ENCODE data around the gene OBSL1. TPM values are rescaled to one million over a fixed set of nuclear protein-coding genes. Genes with fewer than 3 reads are reported as not detected.

OBSL1 gene
- polyA plus RNA-seq, 4 donors = 4.5 to 97.4 (median 15.4) TPM

- 12 to 19% (median 12%) methylated on average over 20 to 21 of the region's 21 CpGs for WGBS, 3 donors
- no peak for FAIRE-seq
- Histone ChIP-seq H3K27ac (ENCODE audit: low read depth in 1 of 3, low read length in 2 of 3) (no peak overlapping the region), H3K4me3 (ENCODE audit: low read depth in 1 of 3, low read length in 3 of 3) (no peak overlapping the region), H3K36me3 (ENCODE audit: control insufficient read depth in 3 of 3, insufficient read depth in 2 of 3, low read depth in 1 of 3, low read length in 3 of 3) (no peaks in the 10 kb centered on the region), H3K9me3 (ENCODE audit: control insufficient read depth in 2 of 2, insufficient read depth in 1 of 2, low read depth in 1 of 2, low read length in 1 of 2) (no peaks in the 10 kb centered on the region), H3K27me3 (ENCODE audit: control insufficient read depth in 3 of 3, insufficient read depth in 3 of 3, low read length in 3 of 3) (peaks cover 0 to 65% (median 23%) of the 10 kb centered on the region in 3 donors), H3K4me1 (ENCODE audit: control insufficient read depth in 3 of 3, insufficient read depth in 2 of 3, low read depth in 1 of 3, low read length in 2 of 3) (peaks cover 0 to 20% (median 0%) of the 10 kb centered on the region in 3 donors)
- peak; percentile 79 to 89 for DNase-seq
These were observed 41.0 kb downstream of the OBSL1 start for GRCh38 chr2:219530048-219530963.

- no peak overlapping the region for H3K27ac ChIP-seq (ENCODE audit: low read depth in 1 of 3, low read length in 2 of 3)
- H3K36me3 ChIP-seq (ENCODE audit: control insufficient read depth in 3 of 3, insufficient read depth in 2 of 3, low read depth in 1 of 3, low read length in 3 of 3) = no peaks in the 10 kb centered on the region
- H3K4me1 ChIP-seq (ENCODE audit: control insufficient read depth in 3 of 3, insufficient read depth in 2 of 3, low read depth in 1 of 3, low read length in 2 of 3) = peaks cover 0 to 26% (median 0%) of the 10 kb centered on the region in 3 donors
- no peak overlapping the region for H3K4me3 ChIP-seq (ENCODE audit: low read depth in 1 of 3, low read length in 3 of 3)
- H3K27me3 ChIP-seq (ENCODE audit: control insufficient read depth in 3 of 3, insufficient read depth in 3 of 3, low read length in 3 of 3) = peaks cover 0 to 85% (median 33%) of the 10 kb centered on the region in 3 donors
- 33 to 57% (median 42%) methylated on average over 5 of the region's 5 CpGs for WGBS, 3 donors
- no peak for FAIRE-seq
- H3K9me3 ChIP-seq (ENCODE audit: control insufficient read depth in 2 of 2, insufficient read depth in 1 of 2, low read depth in 1 of 2, low read length in 1 of 2) = no peaks in the 10 kb centered on the region
- DNase-seq = no peak
These were observed 43.9 kb downstream of the OBSL1 start for GRCh38 chr2:219527472-219527871.

- peaks cover 0 to 87% (median 34%) of the 10 kb centered on the region in 3 donors for H3K27me3 ChIP-seq (ENCODE audit: control insufficient read depth in 3 of 3, insufficient read depth in 3 of 3, low read length in 3 of 3)
- FAIRE-seq = no peak
- peaks cover 0 to 26% (median 0%) of the 10 kb centered on the region in 3 donors for H3K4me1 ChIP-seq (ENCODE audit: control insufficient read depth in 3 of 3, insufficient read depth in 2 of 3, low read depth in 1 of 3, low read length in 2 of 3)
- H3K9me3 ChIP-seq (ENCODE audit: control insufficient read depth in 2 of 2, insufficient read depth in 1 of 2, low read depth in 1 of 2, low read length in 1 of 2) = no peaks in the 10 kb centered on the region
- no peak overlapping the region for H3K27ac ChIP-seq (ENCODE audit: low read depth in 1 of 3, low read length in 2 of 3)
- no peak overlapping the region for H3K4me3 ChIP-seq (ENCODE audit: low read depth in 1 of 3, low read length in 3 of 3)
- no peak for DNase-seq
- H3K36me3 ChIP-seq (ENCODE audit: control insufficient read depth in 3 of 3, insufficient read depth in 2 of 3, low read depth in 1 of 3, low read length in 3 of 3) = no peaks in the 10 kb centered on the region
- WGBS, 3 donors = 14 to 49% (median 21%) methylated on average over 6 of the region's 6 CpGs
These were observed 44.3 kb downstream of the OBSL1 start for GRCh38 chr2:219527076-219527394.

- peaks cover 0 to 31% (median 0%) of the 10 kb centered on the region in 3 donors for H3K4me1 ChIP-seq (ENCODE audit: control insufficient read depth in 3 of 3, insufficient read depth in 2 of 3, low read depth in 1 of 3, low read length in 2 of 3)
- H3K27me3 ChIP-seq (ENCODE audit: control insufficient read depth in 3 of 3, insufficient read depth in 3 of 3, low read length in 3 of 3) = peaks cover 0 to 87% (median 39%) of the 10 kb centered on the region in 3 donors
- no peak for DNase-seq
- no peak for FAIRE-seq
- H3K4me3 ChIP-seq (ENCODE audit: low read depth in 1 of 3, low read length in 3 of 3) = no peak overlapping the region
- no peaks in the 10 kb centered on the region for H3K36me3 ChIP-seq (ENCODE audit: control insufficient read depth in 3 of 3, insufficient read depth in 2 of 3, low read depth in 1 of 3, low read length in 3 of 3)
- WGBS, 3 donors = 34 to 48% (median 42%) methylated on average over 10 to 11 of the region's 11 CpGs
- H3K9me3 ChIP-seq (ENCODE audit: control insufficient read depth in 2 of 2, insufficient read depth in 1 of 2, low read depth in 1 of 2, low read length in 1 of 2) = no peaks in the 10 kb centered on the region
- no peak overlapping the region for H3K27ac ChIP-seq (ENCODE audit: low read depth in 1 of 3, low read length in 2 of 3)
These were observed 44.8 kb downstream of the OBSL1 start for GRCh38 chr2:219526320-219527075.

GRCh38 chr2:219525533-219526232 is 45.7 kb downstream of the OBSL1 start:
- WGBS, 3 donors = 32 to 49% (median 34%) methylated on average over 9 of the region's 9 CpGs
- H3K27me3 ChIP-seq (ENCODE audit: control insufficient read depth in 3 of 3, insufficient read depth in 3 of 3, low read length in 3 of 3) = peaks cover 0 to 90% (median 43%) of the 10 kb centered on the region in 3 donors

DNA sequence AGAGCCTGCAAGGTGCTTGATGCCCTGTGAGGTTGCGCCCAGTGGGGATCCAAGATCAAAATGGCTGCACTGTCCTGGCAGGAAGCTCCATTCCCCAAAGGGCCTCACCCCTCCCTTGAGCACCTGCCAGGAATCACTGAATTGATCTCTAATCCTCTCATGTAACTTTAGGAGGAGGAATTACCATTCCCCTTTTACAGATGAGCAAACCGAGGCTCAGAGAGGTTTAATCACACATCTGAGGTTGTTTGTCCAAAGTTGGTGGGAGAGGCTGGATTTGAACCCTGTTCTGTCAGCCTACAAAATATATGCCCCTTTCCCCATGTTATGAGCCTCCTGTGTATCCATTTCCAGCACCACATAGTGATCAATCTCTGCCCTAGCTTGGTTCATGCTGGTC is 46.5 kb downstream of the OBSL1 start:
- FAIRE-seq (no peak), DNase-seq (no peak)
- 81 to 89% (median 84%) methylated on average over 2 of the region's 2 CpGs for WGBS, 3 donors
- Histone ChIP-seq H3K4me1 (ENCODE audit: control insufficient read depth in 3 of 3, insufficient read depth in 2 of 3, low read depth in 1 of 3, low read length in 2 of 3) (peaks cover 0 to 30% (median 0%) of the 10 kb centered on the region in 3 donors), H3K27ac (ENCODE audit: low read depth in 1 of 3, low read length in 2 of 3) (no peak overlapping the region), H3K36me3 (ENCODE audit: control insufficient read depth in 3 of 3, insufficient read depth in 2 of 3, low read depth in 1 of 3, low read length in 3 of 3) (no peaks in the 10 kb centered on the region), H3K4me3 (ENCODE audit: low read depth in 1 of 3, low read length in 3 of 3) (no peak overlapping the region), H3K27me3 (ENCODE audit: control insufficient read depth in 3 of 3, insufficient read depth in 3 of 3, low read length in 3 of 3) (peaks cover 0 to 90% (median 42%) of the 10 kb centered on the region in 3 donors), H3K9me3 (ENCODE audit: control insufficient read depth in 2 of 2, insufficient read depth in 1 of 2, low read depth in 1 of 2, low read length in 1 of 2) (no peaks in the 10 kb centered on the region)

More at GRCh38 chr2:219525533-219526232, 45.7 kb downstream of the OBSL1 start:
- peaks cover 0 to 33% (median 0%) of the 10 kb centered on the region in 3 donors for H3K4me1 ChIP-seq (ENCODE audit: control insufficient read depth in 3 of 3, insufficient read depth in 2 of 3, low read depth in 1 of 3, low read length in 2 of 3)
- H3K27ac ChIP-seq (ENCODE audit: low read depth in 1 of 3, low read length in 2 of 3) = no peak overlapping the region
- peak in 1 of 2 donors; percentile 25 for DNase-seq
- FAIRE-seq = no peak
- H3K4me3 ChIP-seq (ENCODE audit: low read depth in 1 of 3, low read length in 3 of 3) = no peak overlapping the region
- no peaks in the 10 kb centered on the region for H3K36me3 ChIP-seq (ENCODE audit: control insufficient read depth in 3 of 3, insufficient read depth in 2 of 3, low read depth in 1 of 3, low read length in 3 of 3)
- no peaks in the 10 kb centered on the region for H3K9me3 ChIP-seq (ENCODE audit: control insufficient read depth in 2 of 2, insufficient read depth in 1 of 2, low read depth in 1 of 2, low read length in 1 of 2)

DNA sequence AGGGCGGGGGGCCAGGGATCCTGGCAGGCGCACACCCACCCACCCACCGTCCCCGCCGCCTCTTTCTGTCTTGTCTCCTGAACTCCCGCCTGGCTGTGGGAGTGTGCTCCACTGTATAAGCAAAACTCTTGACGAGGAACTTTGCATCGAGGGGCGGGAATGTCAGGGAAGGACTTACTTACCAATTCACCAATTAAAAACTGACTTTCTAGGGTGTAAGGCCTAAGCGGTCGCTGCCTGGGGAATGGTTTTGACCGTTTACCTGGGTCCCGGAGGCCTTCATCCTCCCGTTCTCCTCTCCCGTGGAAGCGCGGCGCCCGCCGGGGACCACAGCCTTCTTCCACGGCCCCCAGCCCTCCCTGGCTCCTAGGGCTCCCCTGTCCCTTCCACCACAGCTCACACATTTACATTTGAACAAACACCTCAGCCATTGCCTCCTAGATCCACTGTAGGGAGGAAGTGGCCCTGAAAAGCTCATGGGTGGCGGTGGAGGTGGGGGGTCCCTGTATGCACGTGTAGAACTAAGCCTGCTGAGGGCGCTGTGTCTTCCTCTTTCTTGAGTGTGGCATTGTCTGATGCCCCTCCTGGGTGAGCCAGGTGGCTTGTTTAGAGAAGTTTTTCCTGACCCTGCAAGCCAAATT is 48.2 kb downstream of the OBSL1 start:
- peaks cover 0 to 29% (median 0%) of the 10 kb centered on the region in 3 donors for H3K4me1 ChIP-seq (ENCODE audit: control insufficient read depth in 3 of 3, insufficient read depth in 2 of 3, low read depth in 1 of 3, low read length in 2 of 3)
- no peaks in the 10 kb centered on the region for H3K36me3 ChIP-seq (ENCODE audit: control insufficient read depth in 3 of 3, insufficient read depth in 2 of 3, low read depth in 1 of 3, low read length in 3 of 3)
- no peak overlapping the region for H3K4me3 ChIP-seq (ENCODE audit: low read depth in 1 of 3, low read length in 3 of 3)
- DNase-seq (no peak), FAIRE-seq (no peak)
- 17 to 26% (median 24%) methylated on average over 18 to 24 of the region's 24 CpGs for WGBS, 3 donors
- H3K27me3 ChIP-seq (ENCODE audit: control insufficient read depth in 3 of 3, insufficient read depth in 3 of 3, low read length in 3 of 3) = peaks cover 0 to 86% (median 39%) of the 10 kb centered on the region in 3 donors
- no peaks in the 10 kb centered on the region for H3K9me3 ChIP-seq (ENCODE audit: control insufficient read depth in 2 of 2, insufficient read depth in 1 of 2, low read depth in 1 of 2, low read length in 1 of 2)
- no peak overlapping the region for H3K27ac ChIP-seq (ENCODE audit: low read depth in 1 of 3, low read length in 2 of 3)

Data from small intestine (tissue), 7 donors.